Hepatic stellate cell (primary cell): Measurements from ENCODE around the gene TMEM123.
"Not testable (repeated sequence)": the region's sequence is repeated elsewhere in the genome, so short reads cannot be mapped to it uniquely, and the experiment has no call there.

ENCODE experiments used
- DNase-seq: peaks from one replicate; pipeline ENCODE4 v3.0.0; 2011; ENCODE audit warnings: low spot score

TMEM123 gene

DNA sequence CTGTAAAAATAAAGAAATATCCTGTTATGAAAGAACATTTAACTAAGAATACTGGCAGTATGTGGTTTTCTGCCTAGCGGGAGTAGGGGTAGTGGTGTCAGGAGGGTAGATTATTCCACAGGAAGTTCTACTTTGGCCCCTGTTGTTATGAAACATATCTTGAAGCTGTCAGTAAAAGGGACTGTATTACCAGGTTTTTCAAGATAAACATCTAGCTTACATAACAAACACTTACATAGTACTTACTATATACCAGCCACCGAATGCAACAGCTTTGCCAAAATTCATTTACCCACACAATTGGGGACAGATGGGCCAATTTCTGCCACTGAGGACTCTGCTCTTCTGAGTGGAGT is 3.7 kb downstream of the TMEM123 start:
- DNase-seq: no peak

DNA sequence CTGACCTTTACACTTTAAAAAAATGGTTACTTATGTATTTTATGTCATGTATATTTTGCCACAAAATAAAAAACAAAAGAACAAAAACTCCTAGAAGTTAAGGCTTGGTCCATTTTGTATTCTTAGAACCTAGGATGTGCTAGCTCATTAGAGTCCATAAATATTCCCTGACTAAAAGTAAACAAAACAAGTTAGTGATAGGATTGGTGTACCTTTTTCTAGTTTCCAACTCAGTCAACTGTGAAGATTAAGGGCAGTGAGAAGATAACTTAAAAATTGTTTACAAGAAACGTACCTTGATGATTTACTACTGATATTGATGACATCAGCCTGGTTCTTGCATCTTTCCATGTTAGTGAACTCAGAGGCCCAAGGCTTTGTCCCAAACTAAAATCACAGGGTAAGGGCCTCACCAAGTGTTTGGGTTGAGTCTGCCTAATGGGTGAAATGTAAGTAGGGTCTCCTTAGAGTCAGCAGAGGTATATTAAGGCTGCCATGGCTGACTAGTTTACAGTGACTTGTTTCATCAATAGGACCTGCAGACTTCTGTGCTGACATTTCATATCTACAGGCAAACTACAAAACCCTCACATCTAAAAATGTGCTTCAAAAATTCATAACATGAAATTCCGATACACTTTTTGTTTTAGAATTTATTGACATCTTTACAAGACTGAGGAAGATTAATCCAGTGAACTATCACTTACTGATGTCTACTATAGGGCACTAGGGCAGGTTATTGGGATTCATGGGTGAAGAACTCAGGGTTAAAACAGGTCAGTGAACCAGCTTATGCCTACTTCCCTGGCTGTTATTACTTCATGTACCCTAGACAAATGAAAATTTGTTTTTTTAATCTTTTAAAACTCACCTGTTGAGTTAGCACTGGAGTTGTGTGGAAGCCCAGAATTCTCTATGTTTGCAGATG is 4.4 kb downstream of the TMEM123 start:
- no peak for DNase-seq

DNA sequence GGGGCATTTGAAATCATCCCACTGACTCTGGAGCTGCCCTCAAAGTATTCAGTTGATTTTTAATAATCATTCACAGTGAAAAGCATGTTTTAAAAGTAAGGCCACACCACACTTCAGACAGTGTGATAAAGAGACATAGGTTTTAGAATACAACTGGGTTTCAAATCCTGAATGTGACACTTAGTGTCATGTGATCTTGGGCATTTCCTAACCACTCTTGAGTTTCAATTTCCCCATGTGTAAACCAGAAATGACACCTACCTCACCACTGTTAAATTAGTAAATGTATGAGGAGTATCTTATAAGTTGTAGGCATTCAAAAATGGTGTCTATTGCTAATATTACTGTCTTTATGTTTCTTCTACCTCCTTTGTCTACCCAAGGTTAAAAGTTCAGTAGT is 5.4 kb downstream of the TMEM123 start:
- DNase-seq: no peak

DNA sequence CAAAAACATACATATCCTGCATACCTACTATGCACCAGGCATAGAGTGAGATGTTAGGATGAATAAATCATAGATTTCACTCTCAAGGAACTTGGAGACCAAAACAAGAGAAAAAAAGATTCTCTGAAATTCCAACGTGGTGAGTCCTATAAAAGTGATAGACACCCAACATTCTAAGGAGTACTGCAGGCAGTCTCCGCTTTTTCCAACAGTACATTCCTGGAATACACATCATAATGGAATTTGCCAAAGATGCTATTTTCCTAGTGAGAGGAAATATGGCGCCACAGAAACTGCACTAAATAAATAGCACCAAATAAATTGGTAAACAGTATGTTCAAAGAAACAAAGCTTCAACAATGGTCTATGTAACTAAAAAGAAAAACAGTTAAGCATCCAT is 6.0 kb downstream of the TMEM123 start:
- DNase-seq: peak; percentile 70

DNA sequence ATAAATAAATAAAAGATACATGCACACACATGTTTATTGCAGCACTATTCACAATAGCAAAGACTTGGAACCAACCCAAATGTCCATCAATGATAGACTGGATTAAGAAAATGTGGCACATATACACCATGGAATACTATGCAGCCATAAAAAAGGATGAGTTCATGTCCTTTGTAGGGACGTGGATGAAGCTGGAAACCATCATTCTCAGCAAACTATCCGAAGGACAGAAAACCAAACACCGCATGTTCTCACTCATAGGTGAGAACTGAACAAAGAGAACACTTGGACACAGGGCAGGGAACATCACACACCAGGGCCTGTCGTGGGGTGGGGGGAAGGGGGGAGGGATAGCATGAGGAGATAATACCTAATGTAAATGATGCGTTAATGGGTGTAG is 7.9 kb downstream of the TMEM123 start:
- DNase-seq: not testable (repeated sequence)

DNA sequence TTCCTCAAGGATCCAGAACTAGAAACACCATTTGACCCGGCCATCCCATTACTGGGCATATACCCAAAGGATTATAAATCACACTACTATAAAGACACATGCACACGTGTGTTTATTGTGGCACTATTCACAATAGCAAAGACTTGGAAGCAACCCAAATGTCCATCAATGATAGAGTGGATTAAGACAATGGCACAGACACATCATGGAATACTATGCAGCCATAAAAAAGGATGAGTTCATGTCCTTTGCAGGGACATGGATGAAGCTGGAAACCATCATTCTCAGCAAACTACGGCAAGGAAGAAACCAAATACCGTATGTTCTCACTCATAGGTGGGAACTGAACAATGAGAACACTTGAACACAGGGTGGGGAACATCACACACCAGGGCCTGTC is 8.4 kb downstream of the TMEM123 start:
- not testable (repeated sequence) for DNase-seq

DNA sequence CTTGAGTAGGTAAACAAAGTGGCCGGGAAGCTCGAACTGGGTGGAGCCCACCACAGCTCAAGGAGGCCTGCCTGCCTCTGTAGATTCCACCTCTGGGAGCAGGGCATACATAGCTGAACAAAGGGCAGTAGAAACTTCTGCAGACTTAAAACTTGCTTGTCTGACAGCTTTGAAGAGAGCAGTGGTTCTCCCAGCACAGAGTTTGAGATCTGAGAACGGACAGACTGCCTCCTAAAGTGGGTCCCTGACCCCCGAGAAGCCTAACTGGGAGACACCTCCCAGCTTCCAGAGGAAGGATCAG is 13.6 kb downstream of the TMEM123 start:
- not testable (repeated sequence) for DNase-seq

DNA sequence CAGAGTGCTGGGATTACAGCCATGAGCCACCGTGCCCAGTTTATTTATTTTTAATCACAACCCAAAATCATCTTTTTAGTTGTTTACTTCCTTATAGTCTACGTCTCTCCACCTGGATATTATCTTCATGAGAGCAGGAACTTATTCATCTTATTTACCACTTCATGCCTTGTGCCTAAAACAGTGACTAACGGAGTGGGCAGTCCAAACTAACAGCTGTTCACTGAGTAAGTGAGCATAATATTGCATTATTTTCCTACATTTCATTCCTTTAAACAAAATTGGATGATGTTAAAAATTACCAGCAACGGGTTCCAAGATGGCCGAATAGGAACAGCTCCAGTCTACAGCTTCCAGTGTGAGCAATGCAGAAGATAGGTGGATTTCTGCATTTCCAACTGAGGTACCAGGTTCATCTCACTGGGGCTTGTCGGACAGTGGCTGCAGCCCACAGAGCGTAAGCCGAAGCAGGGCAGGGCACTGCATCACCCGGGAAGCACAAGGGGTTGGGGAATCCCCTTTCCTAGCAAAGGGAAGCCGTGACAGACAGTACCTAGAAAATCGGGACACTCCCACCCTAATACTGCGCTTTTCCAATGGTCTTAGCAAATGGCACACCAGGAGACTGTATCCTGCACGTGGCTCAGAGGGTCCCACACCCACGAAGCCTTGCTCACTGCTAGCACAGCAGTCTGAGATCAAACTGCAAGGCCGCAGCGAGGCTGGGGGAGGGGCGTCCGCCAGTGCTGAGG is 14.1 kb downstream of the TMEM123 start:
- no peak for DNase-seq

DNA sequence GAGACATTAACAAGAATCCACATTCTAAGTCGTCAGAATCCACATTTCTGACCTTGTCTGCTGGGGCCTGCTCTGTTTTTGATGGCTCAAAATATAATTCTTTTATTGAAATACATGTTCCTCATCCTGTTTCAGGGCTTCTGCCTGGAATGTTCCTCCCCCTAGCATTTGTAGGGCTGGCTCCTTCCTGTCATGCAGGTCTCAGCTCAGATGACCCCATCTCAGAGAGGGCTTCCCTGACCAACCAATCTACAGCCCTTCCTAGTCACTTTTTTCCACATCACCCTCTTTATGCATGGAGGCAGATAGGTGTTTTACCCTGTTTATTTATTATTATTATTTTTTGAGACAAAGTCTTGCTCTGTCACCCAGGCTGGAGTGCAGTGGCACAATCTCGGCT is 14.8 kb downstream of the TMEM123 start:
- no peak for DNase-seq

DNA sequence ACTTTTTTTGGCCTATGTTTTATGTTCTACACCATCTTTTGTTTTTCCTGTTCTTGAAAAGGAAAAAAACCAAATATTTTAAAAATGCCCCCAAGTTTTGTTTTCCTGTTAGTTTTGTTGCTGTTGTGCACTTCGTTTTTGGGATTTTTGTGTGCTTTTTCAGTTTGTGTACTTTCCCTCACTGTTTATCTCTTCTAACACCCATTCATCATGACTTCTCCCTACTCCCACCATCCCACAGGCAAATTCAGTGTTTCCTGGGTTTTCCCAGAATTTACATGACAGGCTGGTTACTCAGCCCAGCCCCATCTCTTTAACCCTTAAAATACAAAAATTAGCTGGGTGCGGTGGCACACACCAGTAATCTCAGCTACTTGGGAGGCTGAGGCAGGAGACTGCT is 15.6 kb downstream of the TMEM123 start:
- DNase-seq: no peak

DNA sequence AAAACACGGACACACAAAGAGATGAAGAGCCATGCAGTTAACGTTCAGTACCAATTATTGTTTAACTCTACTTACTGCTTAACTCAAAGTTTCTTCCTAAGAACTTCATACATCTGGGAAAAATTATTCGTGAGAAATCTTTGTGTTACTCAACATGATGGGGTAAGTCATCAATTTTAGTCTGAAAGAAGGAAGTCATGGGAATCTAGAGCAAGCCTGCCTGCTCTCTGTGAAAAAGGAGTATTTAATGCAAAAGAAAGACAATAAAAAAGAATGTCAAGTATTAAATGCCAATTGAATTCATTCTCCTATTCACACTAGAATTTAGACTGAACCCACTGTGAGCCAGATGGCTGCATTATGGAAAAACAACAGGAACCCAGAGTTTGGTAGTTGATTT is 16.0 kb downstream of the TMEM123 start:
- no peak for DNase-seq

DNA sequence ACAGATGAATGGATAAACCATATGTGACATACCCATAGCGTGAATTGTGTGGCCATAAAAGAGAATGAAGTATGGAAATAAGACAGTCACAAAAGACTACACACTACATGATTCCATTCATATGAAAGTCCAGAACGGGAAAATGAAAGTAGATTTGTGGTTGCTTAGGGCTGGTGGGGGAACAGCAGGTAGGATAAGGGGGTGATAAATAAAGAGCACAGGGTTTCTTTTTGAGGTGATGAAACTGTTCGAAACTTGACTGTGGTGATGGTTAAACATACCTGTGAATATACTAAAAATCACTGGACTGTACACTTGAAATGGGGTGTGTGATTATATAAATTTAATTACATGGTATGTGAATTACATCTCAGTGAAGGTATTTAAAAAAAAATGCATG is 16.9 kb downstream of the TMEM123 start:
- no peak for DNase-seq

DNA sequence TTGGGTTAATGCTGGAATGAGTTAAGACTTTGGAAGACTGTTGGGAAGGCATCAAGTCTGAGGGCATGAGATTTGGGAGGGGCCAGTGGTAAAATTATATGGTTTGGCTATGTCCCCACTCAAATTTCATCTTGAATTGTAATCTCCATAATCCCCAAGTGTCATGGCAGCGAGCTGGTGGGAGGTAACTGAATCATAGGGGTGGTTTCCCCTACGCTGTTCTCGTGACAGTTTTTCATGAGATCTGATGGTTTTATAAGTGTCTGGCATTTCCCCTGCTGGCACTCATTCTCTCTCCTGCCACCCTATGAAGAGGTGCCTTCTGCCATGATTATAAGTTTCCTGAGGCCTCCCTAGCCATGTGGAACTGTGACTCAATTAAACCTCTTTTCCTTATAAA is 19.0 kb downstream of the TMEM123 start:
- not testable (repeated sequence) for DNase-seq

DNA sequence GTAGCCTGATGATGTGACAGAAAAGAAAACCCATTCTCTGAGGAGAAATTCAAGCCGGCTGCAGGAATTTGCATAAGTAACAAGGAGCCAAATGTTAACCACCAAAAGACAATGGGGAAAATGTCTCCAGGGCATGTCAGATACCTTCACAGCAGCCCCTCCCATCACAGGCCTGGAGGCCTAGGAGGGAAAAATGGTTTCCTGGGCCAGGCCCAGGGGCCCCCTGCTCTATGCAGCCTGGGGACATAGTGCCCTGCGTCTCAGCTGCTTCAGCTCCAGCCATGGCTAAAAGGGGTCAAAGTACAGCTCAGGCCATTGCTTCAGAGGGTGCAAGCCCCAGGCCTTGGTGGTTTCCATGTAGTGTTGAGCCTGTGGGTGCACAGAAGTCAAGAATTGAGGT is 20.0 kb downstream of the TMEM123 start:
- not testable (repeated sequence) for DNase-seq

DNA sequence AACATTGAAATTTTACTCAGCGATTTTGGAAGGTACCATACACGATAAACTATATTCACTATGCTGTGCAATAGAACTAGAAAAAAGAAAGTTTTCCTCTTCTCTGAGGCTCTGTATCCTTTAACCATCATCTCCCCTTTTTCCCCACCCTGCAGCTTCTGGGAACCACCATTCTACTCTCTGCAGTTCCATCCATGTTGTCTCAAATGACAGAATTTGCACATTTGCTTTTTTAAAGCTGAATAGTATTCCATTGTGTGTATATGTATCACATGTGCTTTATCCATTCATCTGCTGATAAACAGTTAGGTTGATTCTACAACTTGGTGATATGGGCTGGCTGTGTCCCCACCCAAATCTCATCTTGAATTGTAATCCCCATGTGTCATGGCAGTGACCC is 21.2 kb downstream of the TMEM123 start:
- no peak for DNase-seq

DNA sequence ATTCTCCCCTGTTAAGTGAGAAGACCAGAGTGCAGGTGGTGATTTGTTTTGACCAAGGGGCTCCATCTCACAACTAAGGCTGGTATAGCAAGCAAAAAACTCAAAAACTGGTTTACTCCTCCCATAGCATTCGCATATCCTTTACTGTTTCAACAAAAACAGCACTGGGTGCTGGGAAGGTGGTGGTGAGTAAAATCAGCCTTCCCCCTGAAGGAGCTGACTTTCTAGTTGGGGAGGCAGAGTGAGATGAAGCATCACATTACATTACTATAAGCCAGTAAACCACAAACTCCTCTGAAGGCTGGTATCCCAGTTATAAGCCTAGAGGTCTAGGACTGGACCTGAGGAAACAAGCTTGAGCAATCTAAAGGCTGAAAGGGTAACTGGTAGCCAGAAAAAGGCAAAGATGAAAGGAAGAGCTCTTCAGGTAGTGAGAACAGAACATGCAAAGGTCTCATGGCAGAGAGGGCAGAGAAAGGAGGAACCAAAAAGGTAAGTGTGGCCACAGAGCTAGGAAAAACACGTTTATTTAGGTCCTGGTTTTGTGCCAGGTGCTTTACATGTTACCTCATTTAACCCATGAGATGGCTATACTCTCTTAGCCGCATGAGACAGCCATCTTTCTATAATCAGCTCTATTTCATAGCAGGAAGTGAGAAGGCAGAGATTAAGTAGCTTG is 22.3 kb downstream of the TMEM123 start:
- DNase-seq: no peak

DNA sequence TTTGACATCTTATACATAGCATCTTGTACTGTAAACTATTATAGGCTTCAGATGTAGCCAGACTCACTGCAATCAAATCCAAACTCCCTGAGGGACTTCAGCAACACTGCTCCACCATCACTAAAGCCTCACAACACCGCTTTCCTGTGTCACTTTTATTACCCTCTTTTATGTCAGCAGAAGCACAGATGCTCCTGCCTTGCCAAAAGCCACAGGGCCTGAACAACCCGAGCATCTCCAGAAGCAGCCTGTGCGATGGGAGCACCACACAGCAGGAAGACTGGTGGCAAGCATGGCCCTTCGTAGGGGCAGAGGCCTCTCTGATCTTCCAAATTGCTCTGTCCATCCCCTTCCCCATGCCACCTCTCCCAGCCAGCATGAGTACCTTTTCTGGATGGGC is 22.9 kb downstream of the TMEM123 start:
- DNase-seq: no peak

DNA sequence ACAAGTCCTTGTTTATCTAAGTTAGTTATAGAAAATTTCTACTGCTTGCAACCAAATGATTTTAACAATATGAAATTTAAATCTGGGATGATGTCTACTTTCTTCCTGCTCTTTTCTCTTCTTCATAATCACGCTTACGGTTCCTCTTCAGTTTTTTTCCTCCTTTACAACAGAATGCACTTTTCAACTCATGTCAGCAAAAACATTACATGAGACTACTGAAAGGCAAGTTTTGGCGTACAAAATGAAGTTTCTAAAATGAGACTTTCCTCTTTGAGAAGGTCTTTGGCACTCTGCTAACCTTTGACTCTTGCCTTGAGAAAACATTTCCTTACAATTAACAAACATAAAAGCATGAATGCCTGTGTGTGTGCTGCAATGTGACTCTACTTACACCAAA is 23.3 kb downstream of the TMEM123 start:
- no peak for DNase-seq

DNA sequence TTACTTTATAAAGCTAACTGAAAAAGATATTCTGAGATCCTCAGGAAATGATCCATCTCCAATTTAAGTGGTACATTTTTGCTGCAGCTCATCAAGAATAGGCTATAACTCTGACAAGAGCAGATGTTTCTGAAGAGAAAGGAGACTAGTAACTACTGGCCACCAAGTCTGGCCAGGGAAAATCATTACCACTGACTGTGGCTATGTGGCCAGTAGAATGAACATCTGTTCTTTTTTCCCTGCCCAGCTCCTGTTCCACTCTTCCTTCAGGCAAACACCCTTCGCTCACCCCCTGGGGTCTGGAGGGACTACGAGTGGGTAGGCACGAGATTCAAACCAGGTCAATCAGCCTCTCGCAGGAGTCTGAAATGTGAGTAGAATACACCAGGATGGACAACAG is 23.9 kb downstream of the TMEM123 start:
- no peak for DNase-seq

DNA sequence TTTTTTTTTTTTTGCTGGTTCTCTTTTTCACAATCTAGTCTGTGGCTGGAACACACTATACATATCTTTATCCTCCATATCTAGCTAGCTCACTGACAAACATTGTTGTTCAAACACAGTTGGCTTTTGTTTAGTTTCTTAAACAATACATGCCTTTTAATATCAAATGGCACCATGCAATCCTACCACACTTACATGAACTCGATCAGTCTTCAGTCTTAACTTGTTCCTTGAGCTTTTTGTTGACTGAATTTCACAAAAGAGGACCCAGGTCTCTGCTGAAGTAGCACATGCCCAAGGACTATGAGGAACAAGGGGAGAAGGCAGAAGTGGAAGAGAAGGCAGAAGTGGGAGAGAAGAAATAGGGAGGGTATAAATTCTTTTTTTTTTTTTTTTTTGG is 25.5 kb downstream of the TMEM123 start:
- DNase-seq: no peak

DNA sequence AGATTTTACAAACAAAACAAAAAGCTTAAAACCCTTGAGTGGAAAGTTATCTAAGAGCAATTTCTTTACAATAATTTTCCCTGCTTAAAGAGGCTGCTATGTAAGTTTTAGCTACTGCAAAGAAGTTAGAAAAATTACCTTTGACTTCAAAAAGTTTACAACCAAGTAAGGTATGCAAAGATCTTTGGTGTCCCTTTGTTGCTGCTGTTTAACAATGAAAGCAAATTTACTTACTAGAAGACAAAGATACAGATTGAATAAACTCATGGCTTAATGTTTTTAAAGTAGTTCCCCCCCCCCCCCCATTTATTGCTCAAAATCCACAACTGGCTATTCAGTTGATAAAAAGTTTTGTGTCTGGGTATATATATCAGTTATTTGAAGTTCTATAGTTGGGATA is 26.0 kb downstream of the TMEM123 start:
- no peak for DNase-seq

DNA sequence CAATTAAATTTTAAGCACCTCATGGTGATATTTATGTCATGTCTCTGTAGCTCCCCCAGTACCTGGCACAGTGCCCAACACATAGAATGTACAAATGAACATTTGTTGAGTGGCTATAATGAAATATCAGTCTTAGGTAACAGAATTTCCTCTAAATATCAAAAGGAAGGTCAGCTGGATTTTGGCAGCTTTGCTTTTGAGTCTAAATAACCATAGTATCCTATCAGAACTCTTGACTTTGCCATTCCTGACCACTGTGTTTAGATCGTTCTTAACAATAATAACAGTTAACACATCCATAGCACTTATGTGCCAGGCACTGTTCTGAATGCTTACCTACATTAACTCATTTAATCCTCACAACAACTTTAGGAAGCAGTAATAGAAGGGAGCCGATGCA is 26.6 kb downstream of the TMEM123 start:
- no peak for DNase-seq

DNA sequence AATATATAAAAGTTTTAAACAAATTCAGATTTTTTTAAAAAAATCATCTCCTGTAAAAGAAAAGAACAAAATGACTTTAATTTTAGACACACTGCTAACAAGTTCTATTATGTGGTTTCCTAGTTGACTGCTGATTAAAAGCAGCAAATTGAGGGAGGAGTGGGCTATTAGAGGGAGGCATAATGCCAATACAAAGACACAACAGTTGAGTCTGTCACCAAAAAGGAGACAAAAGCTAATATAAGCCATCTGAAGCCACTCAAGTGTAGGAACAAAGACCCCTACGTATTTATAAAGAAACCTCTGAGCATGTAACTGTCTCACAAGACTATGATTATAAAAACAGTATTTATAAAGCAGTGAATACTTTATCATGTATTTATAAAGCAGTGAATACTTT is 28.6 kb downstream of the TMEM123 start:
- DNase-seq: no peak
